ENCODE data around the gene HAL. TPM values are rescaled to one million over a fixed set of nuclear protein-coding genes. Genes with fewer than 3 reads are reported as not detected.

The HAL gene
- total RNA-seq, 1 experiment from 2014 or later, result 0.39 TPM

DNA sequence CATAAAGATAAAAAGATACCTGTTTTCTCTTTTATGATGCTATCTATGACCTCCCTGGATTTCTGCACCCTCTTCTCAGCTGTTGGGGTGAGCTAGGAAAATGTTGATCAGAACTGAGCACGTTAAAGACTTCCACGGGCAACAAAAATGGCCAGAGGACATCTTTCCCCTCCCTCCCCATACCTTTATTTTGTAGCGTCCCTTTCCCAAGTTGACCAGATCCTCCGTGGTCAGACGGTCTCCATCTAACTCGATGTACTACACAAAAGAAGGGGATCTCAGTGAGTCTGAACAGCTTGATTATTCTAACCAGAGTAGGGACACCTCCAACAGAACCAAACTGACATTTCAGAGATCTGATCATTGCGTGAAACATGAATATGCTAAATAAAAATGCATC, 2.2 kb downstream of the HAL start (continued):
- TF ChIP-seq, protein P1, sequence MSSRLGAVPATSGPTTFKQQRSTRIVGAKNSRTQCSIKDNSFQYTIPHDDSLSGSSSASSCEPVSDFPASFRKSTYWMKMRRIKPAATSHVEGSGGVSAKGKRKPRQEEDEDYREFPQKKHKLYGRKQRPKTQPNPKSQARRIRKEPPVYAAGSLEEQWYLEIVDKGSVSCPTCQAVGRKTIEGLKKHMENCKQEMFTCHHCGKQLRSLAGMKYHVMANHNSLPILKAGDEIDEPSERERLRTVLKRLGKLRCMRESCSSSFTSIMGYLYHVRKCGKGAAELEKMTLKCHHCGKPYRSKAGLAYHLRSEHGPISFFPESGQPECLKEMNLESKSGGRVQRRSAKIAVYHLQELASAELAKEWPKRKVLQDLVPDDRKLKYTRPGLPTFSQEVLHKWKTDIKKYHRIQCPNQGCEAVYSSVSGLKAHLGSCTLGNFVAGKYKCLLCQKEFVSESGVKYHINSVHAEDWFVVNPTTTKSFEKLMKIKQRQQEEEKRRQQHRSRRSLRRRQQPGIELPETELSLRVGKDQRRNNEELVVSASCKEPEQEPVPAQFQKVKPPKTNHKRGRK (CRISPR knock-in tag; IDR thresholded peaks at IDR 0.05; ENCODE audit: borderline replicate concordance), result no peak
- TF ChIP-seq HMGXB4 (CRISPR knock-in tag; IDR thresholded peaks at IDR 0.05) (no peak), ATF6 (CRISPR knock-in tag; IDR thresholded peaks at IDR 0.05) (no peak), MAX (CRISPR knock-in tag; IDR thresholded peaks at IDR 0.05) (no peak), SP1 (CRISPR knock-in tag; conservative IDR thresholded peaks at IDR 0.05) (no peak), IRF2 (CRISPR knock-in tag; IDR thresholded peaks at IDR 0.05; ENCODE audit: borderline replicate concordance, low read depth) (no peak), NFE2L1 (CRISPR knock-in tag; IDR thresholded peaks at IDR 0.05) (no peak), ZBTB43 (CRISPR knock-in tag; IDR thresholded peaks at IDR 0.05) (no peak), STAT6 (CRISPR knock-in tag; conservative IDR thresholded peaks at IDR 0.05; ENCODE audit: low read depth) (no peak)
- TF ChIP-seq, protein P2, sequence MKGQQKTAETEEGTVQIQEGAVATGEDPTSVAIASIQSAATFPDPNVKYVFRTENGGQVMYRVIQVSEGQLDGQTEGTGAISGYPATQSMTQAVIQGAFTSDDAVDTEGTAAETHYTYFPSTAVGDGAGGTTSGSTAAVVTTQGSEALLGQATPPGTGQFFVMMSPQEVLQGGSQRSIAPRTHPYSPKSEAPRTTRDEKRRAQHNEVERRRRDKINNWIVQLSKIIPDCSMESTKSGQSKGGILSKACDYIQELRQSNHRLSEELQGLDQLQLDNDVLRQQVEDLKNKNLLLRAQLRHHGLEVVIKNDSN (CRISPR knock-in tag; IDR thresholded peaks at IDR 0.05), result no peak

GRCh38 chr12:95990136-95990535, 6.0 kb downstream of the HAL start:
- DNase-seq (ENCODE audit: low spot score) (no peak), ATAC-seq (no peak; the same call in none of the 2 replicates)
- Mint-ChIP-seq H3K4me1 (peaks cover 38% of the 10 kb centered on the region), H3K27me3 (ENCODE audit: low read depth) (no peaks in the 10 kb centered on the region; the same call in 1 of the 2 replicates), H3K9me3 (no peaks in the 10 kb centered on the region), H3K36me3 (no peaks in the 10 kb centered on the region), H3K4me3 (no peak overlapping the region), H3K27ac (no peak overlapping the region)
- POLR2A ChIA-PET, result no interaction called here
- CTCF ChIA-PET, result interaction anchor here (1.2 to 5.1 kb wide), 6 partner anchors 8 to 72 kb away, joined by 3 to 32 read pairs (median 5); partner anchors contain the start of gene LTA4H
- TF ChIP-seq, protein P3, sequence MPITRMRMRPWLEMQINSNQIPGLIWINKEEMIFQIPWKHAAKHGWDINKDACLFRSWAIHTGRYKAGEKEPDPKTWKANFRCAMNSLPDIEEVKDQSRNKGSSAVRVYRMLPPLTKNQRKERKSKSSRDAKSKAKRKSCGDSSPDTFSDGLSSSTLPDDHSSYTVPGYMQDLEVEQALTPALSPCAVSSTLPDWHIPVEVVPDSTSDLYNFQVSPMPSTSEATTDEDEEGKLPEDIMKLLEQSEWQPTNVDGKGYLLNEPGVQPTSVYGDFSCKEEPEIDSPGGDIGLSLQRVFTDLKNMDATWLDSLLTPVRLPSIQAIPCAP (CRISPR knock-in tag; IDR thresholded peaks at IDR 0.05), result no peak
- no peak for TF ChIP-seq STAT6 (CRISPR knock-in tag; conservative IDR thresholded peaks at IDR 0.05; ENCODE audit: low read depth)
- TF ChIP-seq SP1 (CRISPR knock-in tag; conservative IDR thresholded peaks at IDR 0.05), result no peak
- no peak for TF ChIP-seq RORB (CRISPR knock-in tag; IDR thresholded peaks at IDR 0.05)
- TF ChIP-seq, protein P4, sequence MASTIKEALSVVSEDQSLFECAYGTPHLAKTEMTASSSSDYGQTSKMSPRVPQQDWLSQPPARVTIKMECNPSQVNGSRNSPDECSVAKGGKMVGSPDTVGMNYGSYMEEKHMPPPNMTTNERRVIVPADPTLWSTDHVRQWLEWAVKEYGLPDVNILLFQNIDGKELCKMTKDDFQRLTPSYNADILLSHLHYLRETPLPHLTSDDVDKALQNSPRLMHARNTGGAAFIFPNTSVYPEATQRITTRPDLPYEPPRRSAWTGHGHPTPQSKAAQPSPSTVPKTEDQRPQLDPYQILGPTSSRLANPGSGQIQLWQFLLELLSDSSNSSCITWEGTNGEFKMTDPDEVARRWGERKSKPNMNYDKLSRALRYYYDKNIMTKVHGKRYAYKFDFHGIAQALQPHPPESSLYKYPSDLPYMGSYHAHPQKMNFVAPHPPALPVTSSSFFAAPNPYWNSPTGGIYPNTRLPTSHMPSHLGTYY (CRISPR knock-in tag; IDR thresholded peaks at IDR 0.05), result no peak
- TF ChIP-seq ZBTB43 (CRISPR knock-in tag; IDR thresholded peaks at IDR 0.05), result no peak
- no peak for TF ChIP-seq KAT7 (CRISPR knock-in tag; IDR thresholded peaks at IDR 0.05; ENCODE audit: borderline replicate concordance)
- TF ChIP-seq ATF1 (CRISPR knock-in tag; IDR thresholded peaks at IDR 0.05), result no peak
- no peak for TF ChIP-seq NR1H2 (CRISPR knock-in tag; IDR thresholded peaks at IDR 0.05)
- TF ChIP-seq MYBL2 (CRISPR knock-in tag; IDR thresholded peaks at IDR 0.05), result no peak

Measured in WTC11 (cell line).